Measurements from ENCODE around the gene RXRB.

- TF ChIP-seq CTCF (IDR thresholded peaks at IDR 0.05) (no peak), POLR2A (IDR thresholded peaks at IDR 0.05) (no peak)
These were observed 36.9 kb downstream of the RXRB start for GRCh38 chr6:33163540-33163939.

Data from lower leg skin (tissue), 3 donors.